GM23338 (cell line): ENCODE data around the gene GBE1. TPM values are rescaled to one million over a fixed set of nuclear protein-coding genes. Genes with fewer than 3 reads are reported as not detected.

Experiments
- ATAC-seq: fragments of 200-7000 bp; cut with Tn5 transposase; 3 replicates; pipeline ENCODE4 v1.9.1; 2020
- DNase-seq: peaks from one replicate; pipeline ENCODE4 v3.0.0-alpha.2; 2015; ENCODE audit warnings: low spot score
- H2AFZ ChIP-seq: fragments of 200-600 bp; sonication (generic); 2 replicates; pipeline ENCODE4 v1.8.0; 2016; ENCODE audit warnings: antibody characterized with exemption, mild to moderate bottlenecking, moderate library complexity
- H3F3A ChIP-seq: fragments of 200-600 bp; sonication (generic); replicated peaks from 2 replicates; pipeline ENCODE4 v1.8.0; 2017; ENCODE audit warnings: antibody characterized with exemption, mixed run types, low read depth
- H3K27ac ChIP-seq: fragments of 200-600 bp; sonication (generic); 2 replicates; pipeline ENCODE4 v1.6.1; 2016; ENCODE audit warnings: low read depth
- H3K27me3 ChIP-seq: fragments of 200-600 bp; sonication (generic); 2 replicates; pipeline ENCODE4 v1.8.0; 2016; ENCODE audit warnings: mild to moderate bottlenecking, mixed run types, moderate library complexity; ENCODE audit not compliant: insufficient read depth
- H3K36me3 ChIP-seq: fragments of 200-600 bp; sonication (generic); 2 replicates; pipeline ENCODE4 v1.8.0; 2016; ENCODE audit warnings: mild to moderate bottlenecking; ENCODE audit not compliant: insufficient read depth
- H3K4me1 ChIP-seq: fragments of 200-600 bp; sonication (generic); 2 replicates; pipeline ENCODE4 v1.8.0; 2016; ENCODE audit warnings: mild to moderate bottlenecking, moderate library complexity; ENCODE audit not compliant: insufficient read depth
- H3K4me2 ChIP-seq: fragments of 200-600 bp; sonication (generic); 2 replicates; pipeline ENCODE4 v1.7.1; 2017; ENCODE audit warnings: mixed run types
- H3K4me3 ChIP-seq: fragments of 200-600 bp; sonication (generic); 2 replicates; pipeline ENCODE4 v1.6.1; 2016; ENCODE audit warnings: mixed run types
- H3K79me2 ChIP-seq: fragments of 200-600 bp; sonication (generic); replicated peaks from 2 replicates; pipeline ENCODE4 v1.8.0; 2017; ENCODE audit warnings: mild to moderate bottlenecking; ENCODE audit not compliant: insufficient read depth
- H3K9me2 ChIP-seq: fragments of 200-600 bp; sonication (generic); 2 replicates; pipeline ENCODE4 v1.8.0; 2017; ENCODE audit not compliant: insufficient read depth
- H4K20me1 ChIP-seq: fragments of 200-600 bp; sonication (generic); replicated peaks from 2 replicates; pipeline ENCODE4 v1.8.0; 2017; ENCODE audit warnings: mild to moderate bottlenecking; ENCODE audit not compliant: insufficient read depth
- H3K27ac Mint-ChIP-seq: 2 replicates; pipeline ENCODE4 v1.8.0; 2020; ENCODE audit warnings: inconsistent platforms, mild to moderate bottlenecking, moderate library complexity, mixed read lengths
- H3K27me3 Mint-ChIP-seq: 3 replicates; pipeline ENCODE4 v1.8.0; 2022; ENCODE audit warnings: low read depth, mild to moderate bottlenecking, moderate library complexity, mixed read lengths, inconsistent platforms; ENCODE audit not compliant: insufficient read depth, poor library complexity
- H3K36me3 Mint-ChIP-seq: 3 replicates; pipeline ENCODE4 v1.8.0; 2021; ENCODE audit warnings: low read depth, mild to moderate bottlenecking, inconsistent platforms, moderate library complexity, mixed read lengths
- H3K4me1 Mint-ChIP-seq: 3 replicates; pipeline ENCODE4 v1.8.0; 2020; ENCODE audit warnings: mild to moderate bottlenecking, inconsistent platforms, mixed read lengths
- H3K4me3 Mint-ChIP-seq: 3 replicates; pipeline ENCODE4 v1.8.0; 2021; ENCODE audit warnings: moderate library complexity, mild to moderate bottlenecking, inconsistent platforms, mixed read lengths
- H3K9me3 Mint-ChIP-seq: 3 replicates; pipeline ENCODE4 v1.8.0; 2020; ENCODE audit warnings: moderate library complexity, mild to moderate bottlenecking, inconsistent platforms, mixed read lengths
- CREB1 ChIP-seq: fragments of 250-450 bp; sonication (Bioruptor Pico); IDR thresholded peaks from 2 replicates; pipeline ENCODE4 v1.5.0; 2020; ENCODE audit warnings: low read depth, mild to moderate bottlenecking, moderate library complexity
- EZH2 ChIP-seq: fragments of 200-600 bp; sonication (generic); IDR thresholded peaks from one replicate; pipeline ENCODE4 v1.8.0; 2017; ENCODE audit warnings: antibody characterized with exemption, mild to moderate bottlenecking, low read depth; ENCODE audit not compliant: unreplicated experiment
- EZH2phosphoT487 ChIP-seq: fragments of 200-600 bp; sonication (generic); IDR thresholded peaks from one replicate; pipeline ENCODE4 v1.8.1; 2018; ENCODE audit warnings: antibody characterized with exemption; ENCODE audit not compliant: unreplicated experiment
- JUNB ChIP-seq: IDR thresholded peaks from one replicate; pipeline ENCODE4 v1.6.1; 2016; ENCODE audit warnings: antibody characterized with exemption; ENCODE audit not compliant: unreplicated experiment
- POLR2AphosphoS5 ChIP-seq: IDR thresholded peaks from 2 replicates; pipeline ENCODE4 v1.6.1; 2016; ENCODE audit warnings: antibody characterized with exemption, low read depth
- STAT1 ChIP-seq: IDR thresholded peaks from one replicate; pipeline ENCODE4 v1.6.1; 2016; ENCODE audit warnings: antibody characterized with exemption; ENCODE audit not compliant: unreplicated experiment
- ZNF331 ChIP-seq: fragments of 250-450 bp; sonication (Bioruptor Pico); IDR thresholded peaks from 2 replicates; pipeline ENCODE4 v1.5.0; 2020; ENCODE audit warnings: low read depth, mild to moderate bottlenecking, moderate library complexity
- polyA plus RNA-seq: library from polyadenylated mRNA; unstranded; fragments of >200 nt; fragmentation: Nextera tagmentation; extraction: Ambion mirVana; gene quantifications from 2 replicates; pipeline ENCODE4 v1.2.1, GENCODE V29; 2016
- total RNA-seq: library from RNA; depleted of rRNA; stranded (reverse); fragments of >200 nt; shearing (Covaris generic); gene quantifications from 2 replicates; pipeline ENCODE4 v1.2.3, GENCODE V29; 2014
- TF ChIP-seq, protein P1 (sequence below): fragments of 250-450 bp; sonication (Bioruptor Pico); IDR thresholded peaks from 2 replicates; pipeline ENCODE4 v1.5.0; 2020; ENCODE audit warnings: mild to moderate bottlenecking, moderate library complexity
- TF ChIP-seq, protein P2 (sequence below): IDR thresholded peaks from 2 replicates; pipeline ENCODE4 v1.6.1; 2016; ENCODE audit warnings: antibody characterized with exemption

Gene GBE1
- total and polyA plus RNA-seq, 2 experiments from 2014 or later: 6.4 to 12.2 TPM

DNA sequence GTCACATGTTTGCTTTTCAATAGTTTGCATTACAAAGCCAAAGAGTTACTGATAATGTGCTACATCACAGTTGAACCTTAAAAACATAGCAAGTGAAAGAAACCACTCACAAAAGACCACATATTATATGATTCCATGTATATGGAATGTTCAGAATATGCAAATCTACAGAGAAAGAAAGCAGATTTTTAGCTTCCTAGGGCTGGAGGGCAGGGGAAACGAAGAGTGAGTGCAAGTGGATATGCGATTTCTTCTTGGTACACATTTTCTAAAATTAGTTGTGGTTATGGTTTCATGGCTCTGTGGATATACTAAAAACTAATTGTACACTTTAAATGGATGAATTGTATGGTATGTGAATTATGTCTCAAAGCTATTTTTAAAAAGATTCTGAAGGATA is 4.0 kb upstream of the GBE1 start (continued):
- TF ChIP-seq, protein P1, sequence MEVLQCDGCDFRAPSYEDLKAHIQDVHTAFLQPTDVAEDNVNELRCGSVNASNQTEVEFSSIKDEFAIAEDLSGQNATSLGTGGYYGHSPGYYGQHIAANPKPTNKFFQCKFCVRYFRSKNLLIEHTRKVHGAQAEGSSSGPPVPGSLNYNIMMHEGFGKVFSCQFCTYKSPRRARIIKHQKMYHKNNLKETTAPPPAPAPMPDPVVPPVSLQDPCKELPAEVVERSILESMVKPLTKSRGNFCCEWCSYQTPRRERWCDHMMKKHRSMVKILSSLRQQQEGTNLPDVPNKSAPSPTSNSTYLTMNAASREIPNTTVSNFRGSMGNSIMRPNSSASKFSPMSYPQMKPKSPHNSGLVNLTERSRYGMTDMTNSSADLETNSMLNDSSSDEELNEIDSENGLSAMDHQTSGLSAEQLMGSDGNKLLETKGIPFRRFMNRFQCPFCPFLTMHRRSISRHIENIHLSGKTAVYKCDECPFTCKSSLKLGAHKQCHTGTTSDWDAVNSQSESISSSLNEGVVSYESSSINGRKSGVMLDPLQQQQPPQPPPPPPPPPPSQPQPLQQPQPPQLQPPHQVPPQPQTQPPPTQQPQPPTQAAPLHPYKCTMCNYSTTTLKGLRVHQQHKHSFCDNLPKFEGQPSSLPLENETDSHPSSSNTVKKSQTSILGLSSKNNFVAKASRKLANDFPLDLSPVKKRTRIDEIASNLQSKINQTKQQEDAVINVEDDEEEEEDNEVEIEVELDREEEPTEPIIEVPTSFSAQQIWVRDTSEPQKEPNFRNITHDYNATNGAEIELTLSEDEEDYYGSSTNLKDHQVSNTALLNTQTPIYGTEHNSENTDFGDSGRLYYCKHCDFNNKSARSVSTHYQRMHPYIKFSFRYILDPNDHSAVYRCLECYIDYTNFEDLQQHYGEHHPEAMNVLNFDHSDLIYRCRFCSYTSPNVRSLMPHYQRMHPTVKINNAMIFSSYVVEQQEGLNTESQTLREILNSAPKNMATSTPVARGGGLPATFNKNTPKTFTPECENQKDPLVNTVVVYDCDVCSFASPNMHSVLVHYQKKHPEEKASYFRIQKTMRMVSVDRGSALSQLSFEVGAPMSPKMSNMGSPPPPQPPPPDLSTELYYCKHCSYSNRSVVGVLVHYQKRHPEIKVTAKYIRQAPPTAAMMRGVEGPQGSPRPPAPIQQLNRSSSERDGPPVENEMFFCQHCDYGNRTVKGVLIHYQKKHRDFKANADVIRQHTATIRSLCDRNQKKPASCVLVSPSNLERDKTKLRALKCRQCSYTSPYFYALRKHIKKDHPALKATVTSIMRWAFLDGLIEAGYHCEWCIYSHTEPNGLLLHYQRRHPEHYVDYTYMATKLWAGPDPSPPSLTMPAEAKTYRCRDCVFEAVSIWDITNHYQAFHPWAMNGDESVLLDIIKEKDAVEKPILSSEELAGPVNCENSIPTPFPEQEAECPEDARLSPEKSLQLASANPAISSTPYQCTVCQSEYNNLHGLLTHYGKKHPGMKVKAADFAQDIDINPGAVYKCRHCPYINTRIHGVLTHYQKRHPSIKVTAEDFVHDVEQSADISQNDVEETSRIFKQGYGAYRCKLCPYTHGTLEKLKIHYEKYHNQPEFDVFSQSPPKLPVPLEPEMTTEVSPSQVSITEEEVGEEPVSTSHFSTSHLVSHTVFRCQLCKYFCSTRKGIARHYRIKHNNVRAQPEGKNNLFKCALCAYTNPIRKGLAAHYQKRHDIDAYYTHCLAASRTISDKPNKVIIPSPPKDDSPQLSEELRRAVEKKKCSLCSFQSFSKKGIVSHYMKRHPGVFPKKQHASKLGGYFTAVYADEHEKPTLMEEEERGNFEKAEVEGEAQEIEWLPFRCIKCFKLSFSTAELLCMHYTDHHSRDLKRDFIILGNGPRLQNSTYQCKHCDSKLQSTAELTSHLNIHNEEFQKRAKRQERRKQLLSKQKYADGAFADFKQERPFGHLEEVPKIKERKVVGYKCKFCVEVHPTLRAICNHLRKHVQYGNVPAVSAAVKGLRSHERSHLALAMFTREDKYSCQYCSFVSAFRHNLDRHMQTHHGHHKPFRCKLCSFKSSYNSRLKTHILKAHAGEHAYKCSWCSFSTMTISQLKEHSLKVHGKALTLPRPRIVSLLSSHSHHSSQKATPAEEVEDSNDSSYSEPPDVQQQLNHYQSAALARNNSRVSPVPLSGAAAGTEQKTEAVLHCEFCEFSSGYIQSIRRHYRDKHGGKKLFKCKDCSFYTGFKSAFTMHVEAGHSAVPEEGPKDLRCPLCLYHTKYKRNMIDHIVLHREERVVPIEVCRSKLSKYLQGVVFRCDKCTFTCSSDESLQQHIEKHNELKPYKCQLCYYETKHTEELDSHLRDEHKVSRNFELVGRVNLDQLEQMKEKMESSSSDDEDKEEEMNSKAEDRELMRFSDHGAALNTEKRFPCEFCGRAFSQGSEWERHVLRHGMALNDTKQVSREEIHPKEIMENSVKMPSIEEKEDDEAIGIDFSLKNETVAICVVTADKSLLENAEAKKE (CRISPR knock-in tag): no peak
- TF ChIP-seq EZH2phosphoT487: no peak
- no peak for TF ChIP-seq ZNF331 (CRISPR knock-in tag)
- no peak for TF ChIP-seq POLR2AphosphoS5
- no peak for TF ChIP-seq CREB1 (CRISPR knock-in tag)
- TF ChIP-seq STAT1: no peak
- TF ChIP-seq, protein P2, sequence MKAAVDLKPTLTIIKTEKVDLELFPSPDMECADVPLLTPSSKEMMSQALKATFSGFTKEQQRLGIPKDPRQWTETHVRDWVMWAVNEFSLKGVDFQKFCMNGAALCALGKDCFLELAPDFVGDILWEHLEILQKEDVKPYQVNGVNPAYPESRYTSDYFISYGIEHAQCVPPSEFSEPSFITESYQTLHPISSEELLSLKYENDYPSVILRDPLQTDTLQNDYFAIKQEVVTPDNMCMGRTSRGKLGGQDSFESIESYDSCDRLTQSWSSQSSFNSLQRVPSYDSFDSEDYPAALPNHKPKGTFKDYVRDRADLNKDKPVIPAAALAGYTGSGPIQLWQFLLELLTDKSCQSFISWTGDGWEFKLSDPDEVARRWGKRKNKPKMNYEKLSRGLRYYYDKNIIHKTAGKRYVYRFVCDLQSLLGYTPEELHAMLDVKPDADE: no peak
- TF ChIP-seq EZH2: no peak
- TF ChIP-seq JUNB: no peak

DNA sequence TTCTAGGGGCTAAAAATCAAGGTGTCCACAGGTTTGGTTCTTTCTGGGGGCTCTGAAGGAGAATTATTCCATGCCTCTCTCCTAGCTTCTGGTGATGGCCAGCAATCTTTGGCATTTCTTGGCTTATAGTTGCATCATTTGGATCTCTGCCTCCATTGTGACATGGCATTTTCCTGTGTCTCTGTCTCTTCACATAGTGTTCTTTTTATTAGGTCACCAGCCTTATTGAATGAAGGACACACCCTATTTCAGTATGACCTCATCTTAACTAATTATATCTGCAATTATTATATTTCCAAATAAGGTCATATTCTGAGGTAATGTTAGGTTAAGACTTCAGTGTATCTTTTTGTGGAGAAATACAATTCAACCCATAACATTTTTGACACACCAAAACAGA is 3.2 kb upstream of the GBE1 start:
- Histone ChIP-seq H3K4me2 (no peak overlapping the region), H4K20me1 (no peaks in the 10 kb centered on the region), H3K27me3 (no peaks in the 10 kb centered on the region), H3K79me2 (peaks cover 5% of the 10 kb centered on the region), H3F3A (peaks cover 2% of the 10 kb centered on the region; the same call in 1 of the 2 replicates), H3K4me1 (peaks cover 7% of the 10 kb centered on the region), H3K36me3 (no peaks in the 10 kb centered on the region), H3K27ac (no peak overlapping the region), H3K4me3 (no peak overlapping the region), H3K9me2 (0 out of 2 replicates have a peak, but pooled peaks cover 4% of the 10 kb centered on the region), H2AFZ (no peak overlapping the region)
- no peak for TF ChIP-seq EZH2
- H3K27me3 Mint-ChIP-seq: peaks cover 5% of the 10 kb centered on the region
- no peak for ATAC-seq
- peaks cover 21% of the 10 kb centered on the region for H3K4me1 Mint-ChIP-seq
- DNase-seq: no peak
- no peak overlapping the region for H3K27ac Mint-ChIP-seq
- no peak overlapping the region for H3K4me3 Mint-ChIP-seq
- H3K9me3 Mint-ChIP-seq: peaks cover 8% of the 10 kb centered on the region
- no peaks in the 10 kb centered on the region for H3K36me3 Mint-ChIP-seq
